ENCODE results near the gene MBOAT1. TPM values are rescaled to one million over a fixed set of nuclear protein-coding genes. Genes with fewer than 3 reads are reported as not detected.
"Not testable (repeated sequence)": the region's sequence is repeated elsewhere in the genome, so short reads cannot be mapped to it uniquely, and the experiment has no call there.

The MBOAT1 gene
- total and polyA plus RNA-seq, 8 donors: 2.4 to 47.2 (median 12.2) TPM

DNA sequence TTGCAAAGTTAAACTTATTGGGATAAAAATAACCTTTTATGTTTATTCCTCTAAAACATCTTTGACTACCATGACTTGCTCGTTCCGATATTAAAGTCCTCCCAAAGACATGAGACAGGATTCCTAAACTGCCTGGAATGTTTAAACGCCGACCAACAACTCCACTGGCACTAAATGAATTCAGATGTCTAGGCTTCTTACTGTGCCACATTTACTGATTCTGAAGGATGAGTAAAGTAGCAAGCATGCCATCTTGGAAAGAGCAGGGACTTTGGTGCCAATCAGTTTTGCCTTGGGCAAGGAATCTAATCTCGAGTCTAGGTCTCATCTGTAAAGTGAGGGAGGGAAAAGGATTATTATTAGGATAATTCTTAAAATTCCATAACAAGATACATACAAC, 25.3 kb downstream of the MBOAT1 start:
- H3K36me3 ChIP-seq: peaks cover 0 to 7% (median 0%) of the 10 kb centered on the region in 4 donors
- no peak overlapping the region for H3K27ac ChIP-seq
- no peaks in the 10 kb centered on the region for H3K9me3 ChIP-seq
- 84 to 93% (median 87%) methylated on average over 5 of the region's 5 CpGs for WGBS, 5 donors
- intact Hi-C loops (cut with DNase I; ENCODE audit: low total_unique reads): no loop called here
- H3K27me3 ChIP-seq: no peaks in the 10 kb centered on the region
- H3K4me3 ChIP-seq: no peak overlapping the region
- peaks cover 19 to 37% (median 22%) of the 10 kb centered on the region in 4 donors for H3K4me1 ChIP-seq
- no peak for DNase-seq
- TF ChIP-seq, protein P1, sequence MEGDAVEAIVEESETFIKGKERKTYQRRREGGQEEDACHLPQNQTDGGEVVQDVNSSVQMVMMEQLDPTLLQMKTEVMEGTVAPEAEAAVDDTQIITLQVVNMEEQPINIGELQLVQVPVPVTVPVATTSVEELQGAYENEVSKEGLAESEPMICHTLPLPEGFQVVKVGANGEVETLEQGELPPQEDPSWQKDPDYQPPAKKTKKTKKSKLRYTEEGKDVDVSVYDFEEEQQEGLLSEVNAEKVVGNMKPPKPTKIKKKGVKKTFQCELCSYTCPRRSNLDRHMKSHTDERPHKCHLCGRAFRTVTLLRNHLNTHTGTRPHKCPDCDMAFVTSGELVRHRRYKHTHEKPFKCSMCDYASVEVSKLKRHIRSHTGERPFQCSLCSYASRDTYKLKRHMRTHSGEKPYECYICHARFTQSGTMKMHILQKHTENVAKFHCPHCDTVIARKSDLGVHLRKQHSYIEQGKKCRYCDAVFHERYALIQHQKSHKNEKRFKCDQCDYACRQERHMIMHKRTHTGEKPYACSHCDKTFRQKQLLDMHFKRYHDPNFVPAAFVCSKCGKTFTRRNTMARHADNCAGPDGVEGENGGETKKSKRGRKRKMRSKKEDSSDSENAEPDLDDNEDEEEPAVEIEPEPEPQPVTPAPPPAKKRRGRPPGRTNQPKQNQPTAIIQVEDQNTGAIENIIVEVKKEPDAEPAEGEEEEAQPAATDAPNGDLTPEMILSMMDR (IDR thresholded peaks at IDR 0.05): no peak
- TF ChIP-seq EP300 (IDR thresholded peaks at IDR 0.05) (no peak), POLR2AphosphoS5 (IDR thresholded peaks at IDR 0.05) (no peak), POLR2A (IDR thresholded peaks at IDR 0.05) (no peak)

DNA sequence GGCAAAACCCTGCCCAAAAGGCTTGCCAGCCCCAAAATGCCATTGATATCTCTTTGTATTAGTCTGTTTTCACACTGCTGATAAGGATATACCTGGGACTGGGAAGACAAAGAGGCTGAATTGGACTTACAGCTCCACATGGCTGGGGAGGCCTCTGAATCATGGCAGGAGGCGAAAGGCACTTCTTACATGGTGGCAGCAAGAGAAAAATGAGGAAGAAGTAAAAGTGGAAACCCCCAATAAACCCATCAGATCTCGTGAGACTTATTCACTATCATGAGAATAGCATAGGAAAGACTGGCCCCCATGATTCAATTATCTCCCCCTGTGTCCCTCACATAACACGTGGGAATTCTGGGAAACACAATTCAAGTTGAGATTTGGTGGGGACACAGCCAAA, 28.6 kb downstream of the MBOAT1 start:
- H3K4me1 ChIP-seq: peaks cover 13 to 42% (median 20%) of the 10 kb centered on the region in 4 donors
- intact Hi-C loops (cut with DNase I; ENCODE audit: low total_unique reads): no loop called here
- no peak overlapping the region for H3K4me3 ChIP-seq
- H3K27ac ChIP-seq: peak overlapping the region; percentile 12 to 65 (median 53)
- no peaks in the 10 kb centered on the region for H3K9me3 ChIP-seq
- DNase-seq: no peak
- no peak for TF ChIP-seq POLR2AphosphoS5 (IDR thresholded peaks at IDR 0.05)
- no peak for TF ChIP-seq POLR2A (IDR thresholded peaks at IDR 0.05)
- TF ChIP-seq, protein P1 (IDR thresholded peaks at IDR 0.05): no peak
- TF ChIP-seq EP300 (IDR thresholded peaks at IDR 0.05): no peak
- 80 to 90% (median 83%) methylated on average over 3 of the region's 3 CpGs for WGBS, 5 donors
- peaks cover 0 to 15% (median 5%) of the 10 kb centered on the region in 4 donors for H3K36me3 ChIP-seq
- H3K27me3 ChIP-seq: no peaks in the 10 kb centered on the region

DNA sequence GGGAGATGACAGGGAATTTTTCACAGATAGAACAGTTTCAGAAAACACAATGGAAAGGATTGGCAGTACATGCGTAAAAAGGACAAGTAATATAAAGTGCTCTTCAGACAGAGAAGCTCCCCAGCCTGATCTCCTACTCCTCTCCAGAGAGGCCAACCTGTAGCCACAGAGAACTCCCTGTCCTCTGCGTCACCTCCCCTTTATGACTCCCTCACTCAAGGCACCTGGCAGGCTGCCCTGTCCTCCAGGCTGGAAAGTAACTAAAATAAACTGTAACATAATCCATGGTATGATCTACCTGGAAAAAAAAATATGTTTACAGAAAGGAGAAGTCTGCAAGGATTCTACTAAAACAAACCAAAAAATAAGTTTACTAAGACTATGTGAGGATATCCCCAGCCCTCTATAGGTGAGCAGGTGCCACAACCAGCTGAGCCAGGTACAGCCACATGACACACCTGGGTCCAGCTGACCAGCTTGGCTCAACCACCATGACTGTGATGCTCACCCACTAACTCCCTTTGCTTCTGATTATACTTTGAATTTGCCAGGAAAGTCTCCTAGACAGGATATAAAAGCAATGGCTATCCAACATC, 29.2 kb downstream of the MBOAT1 start:
- WGBS, 5 donors: 42 to 86% (median 51%) methylated on average over 2 of the region's 2 CpGs
- intact Hi-C loops (cut with DNase I; ENCODE audit: low total_unique reads): no loop called here
- H3K27me3 ChIP-seq: no peaks in the 10 kb centered on the region

DNA sequence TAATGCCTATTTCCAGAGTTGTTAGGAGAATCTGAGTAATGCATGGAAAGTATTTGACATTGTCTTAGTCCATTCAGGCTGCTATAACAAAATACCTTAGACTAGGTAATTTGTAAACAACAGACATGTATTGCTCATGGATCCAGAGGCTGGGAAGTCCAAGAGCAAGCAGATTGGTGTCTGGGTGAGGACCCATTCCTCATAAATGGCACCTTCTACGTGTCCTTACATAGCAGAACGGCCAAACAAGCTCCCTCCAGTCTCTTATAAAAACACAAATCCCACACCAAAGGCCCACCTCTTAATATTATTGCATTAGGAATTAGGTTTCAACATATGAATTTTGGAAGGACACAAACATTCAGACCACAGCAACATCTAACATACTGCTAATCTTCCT, 30.2 kb downstream of the MBOAT1 start:
- peaks cover 13 to 38% (median 24%) of the 10 kb centered on the region in 4 donors for H3K4me1 ChIP-seq
- no peak for TF ChIP-seq EP300 (IDR thresholded peaks at IDR 0.05)
- TF ChIP-seq POLR2AphosphoS5 (IDR thresholded peaks at IDR 0.05): no peak
- TF ChIP-seq POLR2A (IDR thresholded peaks at IDR 0.05): no peak
- TF ChIP-seq, protein P1 (IDR thresholded peaks at IDR 0.05): no peak
- DNase-seq: no peak
- intact Hi-C loops (cut with DNase I; ENCODE audit: low total_unique reads): no loop called here
- H3K4me3 ChIP-seq: no peak overlapping the region
- WGBS, 5 donors: 95 to 98% (median 96%) methylated on average over 2 of the region's 2 CpGs
- H3K36me3 ChIP-seq: peaks cover 0 to 15% (median 5%) of the 10 kb centered on the region in 4 donors
- H3K27me3 ChIP-seq: no peaks in the 10 kb centered on the region
- H3K27ac ChIP-seq: peak overlapping the region in 2 of 5 donors; percentile 53 to 55
- no peaks in the 10 kb centered on the region for H3K9me3 ChIP-seq

More for the DNA sequence above, 29.2 kb downstream of the MBOAT1 start:
- TF ChIP-seq POLR2A (IDR thresholded peaks at IDR 0.05): no peak
- peak in 2 of 3 donors; percentile 28 to 29 for TF ChIP-seq POLR2AphosphoS5 (IDR thresholded peaks at IDR 0.05)
- DNase-seq: peak; percentile 65 to 93
- Histone ChIP-seq H3K4me1 (peaks cover 13 to 42% (median 23%) of the 10 kb centered on the region in 4 donors), H3K27ac (peak overlapping the region; percentile 34 to 84 (median 55)), H3K4me3 (no peak overlapping the region), H3K9me3 (no peaks in the 10 kb centered on the region), H3K36me3 (peaks cover 0 to 15% (median 5%) of the 10 kb centered on the region in 4 donors)

DNA sequence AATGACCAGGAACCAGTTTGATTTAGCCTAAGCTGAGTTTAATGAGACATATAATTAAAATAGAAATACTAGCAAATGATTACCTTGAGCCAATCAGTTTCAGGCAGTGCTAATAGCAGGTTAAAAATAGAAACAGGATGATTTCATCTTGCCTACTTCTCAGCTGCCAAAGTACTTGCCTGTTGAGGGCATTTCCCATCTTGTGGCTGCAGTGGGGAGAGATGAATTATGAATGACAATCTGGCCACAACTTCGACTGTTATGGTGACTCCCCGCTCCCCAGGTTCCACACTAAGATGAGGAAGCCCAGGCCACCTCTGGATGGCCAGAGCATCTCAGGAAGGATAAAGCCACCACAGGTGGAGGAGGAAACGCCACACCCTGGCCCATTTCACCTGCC, 31.3 kb downstream of the MBOAT1 start:
- intact Hi-C loops (cut with DNase I; ENCODE audit: low total_unique reads): no loop called here

DNA sequence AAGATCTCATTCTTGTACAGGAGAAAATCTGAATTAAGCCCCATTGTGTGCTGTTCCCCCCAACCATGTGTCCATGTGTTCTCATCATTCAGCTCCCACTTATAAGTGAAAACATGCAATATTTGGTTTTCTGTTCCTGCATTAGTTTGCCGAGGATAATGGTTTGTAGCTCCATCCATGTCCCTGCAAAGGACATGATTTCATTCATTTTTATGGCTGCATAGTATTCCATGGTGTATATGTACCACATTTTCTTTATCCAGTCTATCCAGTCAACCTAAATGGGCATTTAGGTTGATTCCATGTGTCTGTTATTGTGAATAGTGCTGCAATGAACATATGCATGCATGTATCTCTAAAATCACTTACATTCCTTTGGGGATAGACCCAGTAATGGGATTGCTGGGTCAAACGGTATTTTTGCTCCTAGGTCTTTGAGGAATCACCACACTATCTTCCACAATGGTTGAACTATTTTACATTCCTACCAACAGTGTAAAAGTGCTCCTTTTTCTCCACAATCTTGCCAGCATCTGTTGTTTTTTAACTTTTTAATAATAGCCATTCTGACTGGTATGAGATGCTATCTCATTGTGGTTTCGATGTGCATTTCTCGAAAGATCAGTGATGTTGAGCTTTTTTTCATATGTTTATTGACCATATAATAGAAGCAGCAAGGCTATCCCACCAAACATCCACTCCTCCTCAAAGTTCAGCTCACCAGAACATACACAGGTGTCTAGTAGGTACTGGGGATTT, 32.8 kb downstream of the MBOAT1 start:
- H3K36me3 ChIP-seq: peaks cover 0 to 10% (median 4%) of the 10 kb centered on the region in 4 donors
- WGBS, 5 donors: 81 to 92% (median 92%) methylated on average over 4 of the region's 4 CpGs
- H3K9me3 ChIP-seq; intact Hi-C loops (cut with DNase I; ENCODE audit: low total_unique reads); H3K4me3 ChIP-seq; H3K27ac ChIP-seq; DNase-seq; H3K27me3 ChIP-seq: not testable (repeated sequence)
- H3K4me1 ChIP-seq: peaks cover 13 to 40% (median 23%) of the 10 kb centered on the region in 4 donors

More for the DNA sequence above, 31.3 kb downstream of the MBOAT1 start:
- no peak overlapping the region for H3K27ac ChIP-seq
- no peak overlapping the region for H3K4me3 ChIP-seq
- no peaks in the 10 kb centered on the region for H3K27me3 ChIP-seq
- no peaks in the 10 kb centered on the region for H3K9me3 ChIP-seq
- H3K4me1 ChIP-seq: peaks cover 13 to 32% (median 23%) of the 10 kb centered on the region in 4 donors
- DNase-seq: no peak
- peaks cover 0 to 10% (median 5%) of the 10 kb centered on the region in 4 donors for H3K36me3 ChIP-seq
- TF ChIP-seq POLR2A (IDR thresholded peaks at IDR 0.05): no peak
- TF ChIP-seq EP300 (IDR thresholded peaks at IDR 0.05): no peak
- no peak for TF ChIP-seq POLR2AphosphoS5 (IDR thresholded peaks at IDR 0.05)
- TF ChIP-seq, protein P1 (IDR thresholded peaks at IDR 0.05): no peak
- WGBS, 5 donors: 66 to 88% (median 80%) methylated on average over 3 of the region's 3 CpGs

Data from stomach (tissue), 9 donors.